ENCODE data around the gene TFG. TPM values are rescaled to one million over a fixed set of nuclear protein-coding genes. Genes with fewer than 3 reads are reported as not detected.

Gene TFG
- total RNA-seq, 1 experiment from 2014 or later = 138 TPM

- Mint-ChIP-seq H3K4me3 (ENCODE audit: unreplicated experiment) (no peak overlapping the region), H3K27ac (ENCODE audit: unreplicated experiment) (no peak overlapping the region), H3K27me3 (ENCODE audit: insufficient read depth, unreplicated experiment) (peaks cover 2% of the 10 kb centered on the region), H3K4me1 (ENCODE audit: low read depth, unreplicated experiment) (peaks cover 6% of the 10 kb centered on the region), H3K36me3 (ENCODE audit: insufficient read depth, unreplicated experiment) (no peaks in the 10 kb centered on the region), H3K9me3 (ENCODE audit: unreplicated experiment) (no peaks in the 10 kb centered on the region)
- TF ChIP-seq CTCF (IDR thresholded peaks at IDR 0.05; ENCODE audit: insufficient read depth in 1 of 2, low read depth in 1 of 2, low read length in 1 of 2, severe bottlenecking in 1 of 2, unreplicated experiment in 1 of 2) = no peak
- BruUV-seq (replicated peaks) = no TSS peak
- ChIA-PET CTCF (no interaction called here), POLR2A (no interaction called here)
- H3K27me3 ChIP-seq (replicated peaks; ENCODE audit: control insufficient read depth, insufficient read depth, low read length) = no peaks in the 10 kb centered on the region
- H3K4me1 ChIP-seq = no peaks in the 10 kb centered on the region
- H3K9me3 ChIP-seq = no peaks in the 10 kb centered on the region
- no peaks in the 10 kb centered on the region for H3K36me3 ChIP-seq (ENCODE audit: control insufficient read depth, insufficient read depth, low read length)
- no peak overlapping the region for H3K4me3 ChIP-seq (ENCODE audit: low read depth, low read length)
- intact Hi-C loops (cut with micrococcal nuclease; ENCODE audit: unreplicated experiment) = no loop called here
- no peak for DNase-seq
Observed at GRCh38 chr3:100693225-100693624, 16.1 kb upstream of the TFG start.

- no peak for DNase-seq
- no peaks in the 10 kb centered on the region for H3K9me3 ChIP-seq
- Mint-ChIP-seq H3K27me3 (ENCODE audit: insufficient read depth, unreplicated experiment) (no peaks in the 10 kb centered on the region), H3K4me1 (ENCODE audit: low read depth, unreplicated experiment) (peaks cover 13% of the 10 kb centered on the region), H3K4me3 (ENCODE audit: unreplicated experiment) (no peak overlapping the region), H3K27ac (ENCODE audit: unreplicated experiment) (no peak overlapping the region), H3K36me3 (ENCODE audit: insufficient read depth, unreplicated experiment) (no peaks in the 10 kb centered on the region), H3K9me3 (ENCODE audit: unreplicated experiment) (no peaks in the 10 kb centered on the region)
- BruUV-seq (replicated peaks) = no TSS peak
- no peaks in the 10 kb centered on the region for H3K36me3 ChIP-seq (ENCODE audit: control insufficient read depth, insufficient read depth, low read length)
- ChIA-PET CTCF (no interaction called here), POLR2A (no interaction called here)
- no peak for TF ChIP-seq CTCF (IDR thresholded peaks at IDR 0.05; ENCODE audit: insufficient read depth in 1 of 2, low read depth in 1 of 2, low read length in 1 of 2, severe bottlenecking in 1 of 2, unreplicated experiment in 1 of 2)
- no peaks in the 10 kb centered on the region for H3K4me1 ChIP-seq
- H3K27me3 ChIP-seq (replicated peaks; ENCODE audit: control insufficient read depth, insufficient read depth, low read length) = no peaks in the 10 kb centered on the region
- no peak overlapping the region for H3K4me3 ChIP-seq (ENCODE audit: low read depth, low read length)
- intact Hi-C loops (cut with micrococcal nuclease; ENCODE audit: unreplicated experiment) = no loop called here
Observed at GRCh38 chr3:100695696-100696095, 13.6 kb upstream of the TFG start.

GRCh38 chr3:100696161-100696560 is 13.1 kb upstream of the TFG start:
- no peak for TF ChIP-seq CTCF (IDR thresholded peaks at IDR 0.05; ENCODE audit: insufficient read depth in 1 of 2, low read depth in 1 of 2, low read length in 1 of 2, severe bottlenecking in 1 of 2, unreplicated experiment in 1 of 2)
- Histone ChIP-seq H3K27me3 (replicated peaks; ENCODE audit: control insufficient read depth, insufficient read depth, low read length) (no peaks in the 10 kb centered on the region), H3K4me3 (ENCODE audit: low read depth, low read length) (no peak overlapping the region), H3K36me3 (ENCODE audit: control insufficient read depth, insufficient read depth, low read length) (no peaks in the 10 kb centered on the region), H3K4me1 (no peaks in the 10 kb centered on the region), H3K9me3 (no peaks in the 10 kb centered on the region)
- no TSS peak for BruUV-seq (replicated peaks)
- no peak for DNase-seq
- Mint-ChIP-seq H3K27me3 (ENCODE audit: insufficient read depth, unreplicated experiment) (no peaks in the 10 kb centered on the region), H3K4me3 (ENCODE audit: unreplicated experiment) (no peak overlapping the region), H3K4me1 (ENCODE audit: low read depth, unreplicated experiment) (peaks cover 13% of the 10 kb centered on the region), H3K9me3 (ENCODE audit: unreplicated experiment) (no peaks in the 10 kb centered on the region), H3K36me3 (ENCODE audit: insufficient read depth, unreplicated experiment) (no peaks in the 10 kb centered on the region), H3K27ac (ENCODE audit: unreplicated experiment) (no peak overlapping the region)
- intact Hi-C loops (cut with micrococcal nuclease; ENCODE audit: unreplicated experiment) = no loop called here
- POLR2A ChIA-PET = no interaction called here
- CTCF ChIA-PET = no interaction called here
